ENCODE results near the gene HS1BP3.

- TF ChIP-seq, protein P1, sequence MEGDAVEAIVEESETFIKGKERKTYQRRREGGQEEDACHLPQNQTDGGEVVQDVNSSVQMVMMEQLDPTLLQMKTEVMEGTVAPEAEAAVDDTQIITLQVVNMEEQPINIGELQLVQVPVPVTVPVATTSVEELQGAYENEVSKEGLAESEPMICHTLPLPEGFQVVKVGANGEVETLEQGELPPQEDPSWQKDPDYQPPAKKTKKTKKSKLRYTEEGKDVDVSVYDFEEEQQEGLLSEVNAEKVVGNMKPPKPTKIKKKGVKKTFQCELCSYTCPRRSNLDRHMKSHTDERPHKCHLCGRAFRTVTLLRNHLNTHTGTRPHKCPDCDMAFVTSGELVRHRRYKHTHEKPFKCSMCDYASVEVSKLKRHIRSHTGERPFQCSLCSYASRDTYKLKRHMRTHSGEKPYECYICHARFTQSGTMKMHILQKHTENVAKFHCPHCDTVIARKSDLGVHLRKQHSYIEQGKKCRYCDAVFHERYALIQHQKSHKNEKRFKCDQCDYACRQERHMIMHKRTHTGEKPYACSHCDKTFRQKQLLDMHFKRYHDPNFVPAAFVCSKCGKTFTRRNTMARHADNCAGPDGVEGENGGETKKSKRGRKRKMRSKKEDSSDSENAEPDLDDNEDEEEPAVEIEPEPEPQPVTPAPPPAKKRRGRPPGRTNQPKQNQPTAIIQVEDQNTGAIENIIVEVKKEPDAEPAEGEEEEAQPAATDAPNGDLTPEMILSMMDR (IDR thresholded peaks at IDR 0.05) = peak; percentile 92 to 98 (median 98)
- TF ChIP-seq POLR2A (IDR thresholded peaks at IDR 0.05) = no peak
Observed at GRCh38 chr2:20642055-20642971, 8.6 kb downstream of the HS1BP3 start.
